SKM-1 (cell line): ENCODE results near the gene TMEM69.
"Not testable (repeated sequence)": the region's sequence is repeated elsewhere in the genome, so short reads cannot be mapped to it uniquely, and the experiment has no call there.

Source experiments
- DNase-seq: peaks from one replicate; lab custom pipeline; 2025; ENCODE audit not compliant: unreplicated experiment; lab: John Stamatoyannopoulos, UW

TMEM69 gene

GRCh38 chr1:45730780-45731319 lies 42.9 kb downstream of the TMEM69 start:
- DNase-seq, result no peak

- no peak for DNase-seq
Measured at GRCh38 chr1:45739137-45739536, 51.2 kb downstream of the TMEM69 start.

- DNase-seq, result not testable (repeated sequence)
Measured at GRCh38 chr1:45739641-45740156, 51.7 kb downstream of the TMEM69 start.
